ENCODE data around the gene CCDC12. TPM values are rescaled to one million over a fixed set of nuclear protein-coding genes. Genes with fewer than 3 reads are reported as not detected.

Gene CCDC12
- total RNA-seq, 1 experiment from 2014 or later = 46.5 TPM

- H3K27ac ChIP-seq (ENCODE audit: low read depth, low read length) = no peak overlapping the region
- H3K36me3 ChIP-seq (ENCODE audit: control insufficient read depth in 1 of 2, insufficient read depth in 2 of 2, low read length in 2 of 2) = peaks cover 0 to 4% of the 10 kb centered on the region in 2 experiments; a peak in 1 of 4 replicates
- H2AFZ ChIP-seq (ENCODE audit: low read depth, low read length, poor library complexity, severe bottlenecking) = no peak overlapping the region
- no peaks in the 10 kb centered on the region for H3K9me3 ChIP-seq (ENCODE audit: control insufficient read depth in 1 of 2, insufficient read depth in 1 of 2, low read depth in 1 of 2, low read length in 2 of 2)
- ATAC-seq (no peak), DNase-seq (ENCODE audit: low read depth, low spot score) (no peak)
- intact Hi-C loops (cut with micrococcal nuclease) = no loop called here
- TF ChIP-seq ELF1 (IDR thresholded peaks at IDR 0.05; ENCODE audit: borderline replicate concordance, low read depth) = no peak
- no peak for TF ChIP-seq MAX (IDR thresholded peaks at IDR 0.05)
- TF ChIP-seq YY1 (IDR thresholded peaks at IDR 0.05; ENCODE audit: extremely low read depth, insufficient replicate concordance, low read depth, low read length) = no peak
- TF ChIP-seq TCF7L2 (IDR thresholded peaks at IDR 0.05; ENCODE audit: borderline replicate concordance, extremely low read depth, insufficient read depth, insufficient read length) = no peak
- no peak for TF ChIP-seq CEBPB (IDR thresholded peaks at IDR 0.05; ENCODE audit: low read depth)
- TF ChIP-seq CBX3 (IDR thresholded peaks at IDR 0.05; ENCODE audit: low read depth) = no peak
- no peak for TF ChIP-seq CTCF (IDR thresholded peaks at IDR 0.05 in 2 of 3, conservative IDR thresholded peaks at IDR 0.05 in 1 of 3; ENCODE audit: borderline replicate concordance in 1 of 3, insufficient read depth in 1 of 3, low read depth in 2 of 3, low read length in 2 of 3)
- no peak for TF ChIP-seq SIN3A (IDR thresholded peaks at IDR 0.05; ENCODE audit: low read depth)
- no peak for TF ChIP-seq SRF (IDR thresholded peaks at IDR 0.05; ENCODE audit: low read depth)
- no peak for TF ChIP-seq POLR2A (IDR thresholded peaks at IDR 0.05; ENCODE audit: borderline replicate concordance, extremely low read depth, insufficient read depth, insufficient read length)
- TF ChIP-seq ZFX (IDR thresholded peaks at IDR 0.05) = no peak
- TF ChIP-seq REST (IDR thresholded peaks at IDR 0.05; ENCODE audit: low read depth) = no peak
- no peak overlapping the region for H3K4me2 ChIP-seq (ENCODE audit: low read length)
- peaks cover 0 to 28% of the 10 kb centered on the region in 2 experiments; a peak in 1 of 4 replicates for H3K4me1 ChIP-seq (ENCODE audit: control insufficient read depth in 1 of 2, insufficient read depth in 2 of 2, low read length in 2 of 2)
- POLR2A ChIA-PET = interaction anchor here (1.4 kb wide), 1 partner anchor 12 kb away, joined by 3 read pairs; no protein-coding TSS in a partner anchor
- no peaks in the 10 kb centered on the region for H3K9me2 ChIP-seq (ENCODE audit: insufficient read depth)
- peaks cover 24% of the 10 kb centered on the region for H4K20me1 ChIP-seq (ENCODE audit: insufficient read depth)
- RAD21 ChIA-PET (ENCODE audit: low non-redundant PET in 1 of 2, low total read pairs in 2 of 2, uncharacterized antibody in 2 of 2, unreplicated experiment in 2 of 2) = no interaction called here
- H3K4me3 ChIP-seq (replicated peaks in 1 of 2; ENCODE audit: low read depth in 1 of 2, low read length in 2 of 2) = no peak overlapping the region
- CTCF ChIA-PET = interaction anchor here (1.1 kb wide), 1 partner anchor 23 kb away, joined by 4 read pairs; no protein-coding TSS in a partner anchor
- no peak overlapping the region for H3K9ac ChIP-seq (ENCODE audit: low read length)
- no peaks in the 10 kb centered on the region for H3K27me3 ChIP-seq (ENCODE audit: insufficient read depth, low read length)
- H3K79me2 ChIP-seq (ENCODE audit: insufficient read depth, low read length) = peaks cover 97% of the 10 kb centered on the region
- no TSS peak for BruUV-seq (replicated peaks)
Observed at GRCh38 chr3:46958467-46959160, 17.9 kb downstream of the CCDC12 start.
